Esophagus squamous epithelium (tissue), 4 donors: ENCODE results near the gene TMEM145.

Experiments
- POLR2A ChIP-seq, 4 donors: fragments of 450-650 bp; IDR thresholded peaks; one replicate each; pipeline ENCODE4 v1.6.1; 2017; ENCODE audit warnings: antibody characterized with exemption in 4 of 4, mild to moderate bottlenecking in 4 of 4, moderate library complexity in 3 of 4
- TF ChIP-seq, protein P1 (sequence below), 6 experiments: fragments of 450-650 bp in 4 of 6; fragments of 200-600 bp in 2 of 6; sonication (generic) in 2 of 6; IDR thresholded peaks; one replicate each; pipeline ENCODE4 v1.5.1; 2016 to 2019; ENCODE audit warnings: antibody characterized with exemption in 6 of 6, mild to moderate bottlenecking in 4 of 6, moderate library complexity in 4 of 6

- TF ChIP-seq, protein P1, sequence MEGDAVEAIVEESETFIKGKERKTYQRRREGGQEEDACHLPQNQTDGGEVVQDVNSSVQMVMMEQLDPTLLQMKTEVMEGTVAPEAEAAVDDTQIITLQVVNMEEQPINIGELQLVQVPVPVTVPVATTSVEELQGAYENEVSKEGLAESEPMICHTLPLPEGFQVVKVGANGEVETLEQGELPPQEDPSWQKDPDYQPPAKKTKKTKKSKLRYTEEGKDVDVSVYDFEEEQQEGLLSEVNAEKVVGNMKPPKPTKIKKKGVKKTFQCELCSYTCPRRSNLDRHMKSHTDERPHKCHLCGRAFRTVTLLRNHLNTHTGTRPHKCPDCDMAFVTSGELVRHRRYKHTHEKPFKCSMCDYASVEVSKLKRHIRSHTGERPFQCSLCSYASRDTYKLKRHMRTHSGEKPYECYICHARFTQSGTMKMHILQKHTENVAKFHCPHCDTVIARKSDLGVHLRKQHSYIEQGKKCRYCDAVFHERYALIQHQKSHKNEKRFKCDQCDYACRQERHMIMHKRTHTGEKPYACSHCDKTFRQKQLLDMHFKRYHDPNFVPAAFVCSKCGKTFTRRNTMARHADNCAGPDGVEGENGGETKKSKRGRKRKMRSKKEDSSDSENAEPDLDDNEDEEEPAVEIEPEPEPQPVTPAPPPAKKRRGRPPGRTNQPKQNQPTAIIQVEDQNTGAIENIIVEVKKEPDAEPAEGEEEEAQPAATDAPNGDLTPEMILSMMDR (IDR thresholded peaks at IDR 0.05): no peak
- TF ChIP-seq POLR2A (IDR thresholded peaks at IDR 0.05): no peak
These were observed 1.9 kb downstream of the TMEM145 start for GRCh38 chr19:42315024-42315423.
